ENCODE measurements around the gene NKX1-2. TPM values are rescaled to one million over a fixed set of nuclear protein-coding genes. Genes with fewer than 3 reads are reported as not detected.

NKX1-2 gene
- total RNA-seq, 2 donors from 2014 or later, result 0.07 TPM; not detected in 1

Other genes starting within 250 kb of the NKX1-2 start
- 100 to 1,000 TPM in 1 of 2 donors, 10 to 100 TPM in 1; 65.0 to 113 TPM for gene OAT, start 31.1 kb downstream of the NKX1-2 start, total RNA-seq
- 10 to 100 TPM; 12.8 to 24.6 TPM for gene LHPP, start 11.8 kb upstream of the NKX1-2 start, total RNA-seq